Hematopoietic multipotent progenitor cell treated with erythropoietin and hydrocortisone succinate and interleukin-3 and kit ligand, for 4 days (in vitro differentiated cells): ENCODE data around the gene MAGEH1.
"Not testable (repeated sequence)": the region's sequence is repeated elsewhere in the genome, so short reads cannot be mapped to it uniquely, and the experiment has no call there.

Experiments
- DNase-seq: peaks from one replicate; pipeline ENCODE4 v3.0.0-alpha.2; 2015

MAGEH1 gene

GRCh38 chrX:55451990-55452832, at the start of gene MAGEH1:
MAGEH1 (plus strand) TSS chrX:55452127; CDS start chrX:55452375, 248 bp downstream.
- peak; percentile 93 for DNase-seq

- DNase-seq = not testable (repeated sequence)
These were observed 24.8 kb upstream of the MAGEH1 start for GRCh38 chrX:55427079-55427478.

GRCh38 chrX:55443468-55443867, 8.5 kb upstream of the MAGEH1 start:
- not testable (repeated sequence) for DNase-seq

GRCh38 chrX:55450259-55450658, 1.7 kb upstream of the MAGEH1 start:
- peak; percentile 8 for DNase-seq

- DNase-seq = no peak
These were observed 786 bp upstream of the MAGEH1 start for GRCh38 chrX:55451141-55451540.

- DNase-seq = no peak
These were observed 319 bp upstream of the MAGEH1 start for GRCh38 chrX:55451626-55451989.

- peak; percentile 13 for DNase-seq
These were observed 852 bp downstream of the MAGEH1 start for GRCh38 chrX:55452833-55453124.

- not testable (repeated sequence) for DNase-seq
These were observed 3.8 kb downstream of the MAGEH1 start for GRCh38 chrX:55455708-55456107.

- DNase-seq = not testable (repeated sequence)
These were observed 7.5 kb downstream of the MAGEH1 start for GRCh38 chrX:55459426-55459825.

GRCh38 chrX:55459926-55460325, 8.0 kb downstream of the MAGEH1 start:
- not testable (repeated sequence) for DNase-seq

GRCh38 chrX:55464050-55464449, 12.1 kb downstream of the MAGEH1 start:
- DNase-seq = not testable (repeated sequence)

GRCh38 chrX:55465108-55465507, 13.2 kb downstream of the MAGEH1 start:
- DNase-seq = not testable (repeated sequence)

- DNase-seq = not testable (repeated sequence)
These were observed 13.9 kb downstream of the MAGEH1 start for GRCh38 chrX:55465791-55466190.

- DNase-seq = not testable (repeated sequence)
These were observed 28.0 kb downstream of the MAGEH1 start for GRCh38 chrX:55479956-55480355.

GRCh38 chrX:55480390-55481062, 28.6 kb downstream of the MAGEH1 start:
- DNase-seq = peak; percentile 50

- DNase-seq = peak; percentile 7
These were observed 33.0 kb downstream of the MAGEH1 start for GRCh38 chrX:55484948-55485347.

GRCh38 chrX:55486736-55487135, 34.8 kb downstream of the MAGEH1 start:
- no peak for DNase-seq

- peak; percentile 8 for DNase-seq
These were observed 35.2 kb downstream of the MAGEH1 start for GRCh38 chrX:55487143-55487542.

- DNase-seq = no peak
These were observed 36.2 kb downstream of the MAGEH1 start for GRCh38 chrX:55488006-55488592.

- DNase-seq = peak; percentile 73
These were observed 36.8 kb downstream of the MAGEH1 start for GRCh38 chrX:55488593-55489313.

- DNase-seq = peak; percentile 56
These were observed 37.5 kb downstream of the MAGEH1 start, which contains the start of gene USP51 for GRCh38 chrX:55489314-55490009. USP51 (minus strand) TSS chrX:55489848; CDS start chrX:55488939, 909 bp downstream.

- no peak for DNase-seq
These were observed 38.2 kb downstream of the MAGEH1 start for GRCh38 chrX:55490121-55490520.
